Measurements from ENCODE around the gene AURKB.

DNA sequence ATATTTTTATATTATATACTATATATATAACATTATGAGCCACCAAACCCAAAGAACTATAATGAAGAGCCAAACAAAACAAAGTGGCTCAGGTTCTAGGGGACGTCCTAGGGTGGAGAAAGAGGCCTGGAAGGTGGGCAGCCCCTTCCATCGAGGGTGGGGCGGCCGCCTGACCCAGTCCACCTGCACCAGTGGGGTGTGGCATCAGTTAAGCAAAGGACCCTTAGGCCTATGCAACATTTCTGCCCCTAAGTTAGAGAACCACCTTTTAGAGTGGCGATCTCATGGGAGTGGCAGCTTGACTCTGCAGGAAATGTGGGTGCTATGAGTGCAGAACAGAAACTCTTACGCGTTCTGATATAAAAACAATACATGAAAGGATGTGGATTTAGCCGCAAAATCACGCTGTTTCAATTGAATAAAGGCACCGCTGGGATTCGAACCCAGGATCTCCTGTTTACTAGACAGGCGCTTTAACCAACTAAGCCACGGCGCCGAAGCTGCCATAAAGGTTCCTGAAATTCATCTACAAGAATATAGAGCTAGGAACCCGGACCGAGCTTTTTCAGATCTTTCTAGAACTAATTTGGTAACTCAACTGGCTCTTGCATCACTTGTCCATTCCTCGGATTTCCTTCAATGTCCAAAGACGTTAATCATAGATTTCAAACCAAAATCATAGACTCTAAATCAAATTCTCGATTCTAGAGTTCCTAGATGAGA is 15.6 kb upstream of the AURKB start:
- TF ChIP-seq, protein P1, sequence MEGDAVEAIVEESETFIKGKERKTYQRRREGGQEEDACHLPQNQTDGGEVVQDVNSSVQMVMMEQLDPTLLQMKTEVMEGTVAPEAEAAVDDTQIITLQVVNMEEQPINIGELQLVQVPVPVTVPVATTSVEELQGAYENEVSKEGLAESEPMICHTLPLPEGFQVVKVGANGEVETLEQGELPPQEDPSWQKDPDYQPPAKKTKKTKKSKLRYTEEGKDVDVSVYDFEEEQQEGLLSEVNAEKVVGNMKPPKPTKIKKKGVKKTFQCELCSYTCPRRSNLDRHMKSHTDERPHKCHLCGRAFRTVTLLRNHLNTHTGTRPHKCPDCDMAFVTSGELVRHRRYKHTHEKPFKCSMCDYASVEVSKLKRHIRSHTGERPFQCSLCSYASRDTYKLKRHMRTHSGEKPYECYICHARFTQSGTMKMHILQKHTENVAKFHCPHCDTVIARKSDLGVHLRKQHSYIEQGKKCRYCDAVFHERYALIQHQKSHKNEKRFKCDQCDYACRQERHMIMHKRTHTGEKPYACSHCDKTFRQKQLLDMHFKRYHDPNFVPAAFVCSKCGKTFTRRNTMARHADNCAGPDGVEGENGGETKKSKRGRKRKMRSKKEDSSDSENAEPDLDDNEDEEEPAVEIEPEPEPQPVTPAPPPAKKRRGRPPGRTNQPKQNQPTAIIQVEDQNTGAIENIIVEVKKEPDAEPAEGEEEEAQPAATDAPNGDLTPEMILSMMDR (conservative IDR thresholded peaks at IDR 0.05), result no peak
- no peak for TF ChIP-seq EZH2 (IDR thresholded peaks at IDR 0.05; ENCODE audit: low read depth)
